C4-2B (cell line): ENCODE results near the gene CCDC57.

Source experiments
- CTCF ChIP-seq: fragments of 450-650 bp; conservative IDR thresholded peaks from 2 replicates; pipeline ENCODE4 v1.5.1; 2017; ENCODE audit warnings: mild to moderate bottlenecking
- ZFX ChIP-seq: fragments of 450-650 bp; IDR thresholded peaks from 2 replicates; pipeline ENCODE4 v1.6.1; 2017

- TF ChIP-seq CTCF, result no peak
- no peak for TF ChIP-seq ZFX
Measured at GRCh38 chr17:82104797-82105416, 107.7 kb downstream of the CCDC57 start.
